WTC11 (cell line): ENCODE measurements around the gene EIF4G1.

ENCODE experiments used
- ATF1 ChIP-seq: sonication (generic); formaldehyde crosslinking; IDR thresholded peaks from 2 replicates; pipeline ENCODE4 v1.8.1; 2023; ENCODE audit warnings: mild to moderate bottlenecking, moderate library complexity, missing genetic modification reagents
- CREM ChIP-seq: sonication (generic); formaldehyde crosslinking; IDR thresholded peaks from 2 replicates; pipeline ENCODE4 v1.8.1; 2022; ENCODE audit warnings: mild to moderate bottlenecking, missing genetic modification reagents, moderate library complexity
- CTCF ChIP-seq: fragments of 200-600 bp; IDR thresholded peaks from 2 replicates; pipeline ENCODE4 v1.8.0; 2022; ENCODE audit warnings: antibody characterized with exemption
- EMX1 ChIP-seq: fragments of 250-450 bp; sonication (Bioruptor Pico); IDR thresholded peaks from 2 replicates; pipeline ENCODE4 v1.8.0; 2021; ENCODE audit warnings: mild to moderate bottlenecking
- ETV6 ChIP-seq: sonication (generic); formaldehyde crosslinking; IDR thresholded peaks from 2 replicates; pipeline ENCODE4 v1.8.1; 2022; ENCODE audit warnings: mild to moderate bottlenecking, missing genetic modification reagents
- MAX ChIP-seq: sonication (generic); formaldehyde crosslinking; IDR thresholded peaks from 2 replicates; pipeline ENCODE4 v1.8.0; 2022; ENCODE audit warnings: mild to moderate bottlenecking, missing genetic modification reagents
- PRDM15 ChIP-seq: sonication (generic); formaldehyde crosslinking; IDR thresholded peaks from 2 replicates; pipeline ENCODE4 v1.8.0; 2022; ENCODE audit warnings: missing genetic modification reagents
- USF2 ChIP-seq: sonication (generic); formaldehyde crosslinking; IDR thresholded peaks from 2 replicates; pipeline ENCODE4 v1.8.1; 2023; ENCODE audit warnings: mild to moderate bottlenecking, missing genetic modification reagents, moderate library complexity
- ZBTB21 ChIP-seq: sonication (generic); formaldehyde crosslinking; IDR thresholded peaks from 2 replicates; pipeline ENCODE4 v1.8.1; 2023; ENCODE audit warnings: mild to moderate bottlenecking, missing genetic modification reagents, borderline replicate concordance
- ZNF121 ChIP-seq: sonication (generic); formaldehyde crosslinking; IDR thresholded peaks from 2 replicates; pipeline ENCODE4 v1.8.0; 2023; ENCODE audit warnings: missing genetic modification reagents
- ZNF138 ChIP-seq: sonication (generic); formaldehyde crosslinking; conservative IDR thresholded peaks from 2 replicates; pipeline ENCODE4 v1.8.1; 2022; ENCODE audit warnings: mild to moderate bottlenecking, moderate library complexity, missing genetic modification reagents
- ZNF512 ChIP-seq: sonication (generic); formaldehyde crosslinking; IDR thresholded peaks from 2 replicates; pipeline ENCODE4 v1.8.1; 2022; ENCODE audit warnings: missing genetic modification reagents, borderline replicate concordance
- ZSCAN18 ChIP-seq: fragments of 250-450 bp; sonication (Bioruptor Pico); IDR thresholded peaks from 2 replicates; pipeline ENCODE4 v2.1.2; 2022; ENCODE audit warnings: mild to moderate bottlenecking, moderate library complexity

GRCh38 chr3:184306341-184306972, 7.9 kb upstream of the EIF4G1 start:
- TF ChIP-seq CTCF (no peak), ZSCAN18 (no peak), MAX (no peak), ZNF121 (no peak), ZBTB21 (CRISPR knock-in tag) (no peak), ATF1 (CRISPR knock-in tag) (no peak), PRDM15 (CRISPR knock-in tag) (no peak), ETV6 (no peak), CREM (CRISPR knock-in tag) (no peak), USF2 (CRISPR knock-in tag) (no peak), EMX1 (no peak), ZNF138 (CRISPR knock-in tag) (no peak), ZNF512 (CRISPR knock-in tag) (no peak)
